NCI-H82 treated with DMSO at 0.1 percent for 48 hours (cell line): ENCODE data around the gene UTP25.
"Not testable (repeated sequence)": the region's sequence is repeated elsewhere in the genome, so short reads cannot be mapped to it uniquely, and the experiment has no call there.

Experiments used
- DNase-seq: peaks from one replicate; lab custom pipeline; 2025; ENCODE audit not compliant: unreplicated experiment; lab: John Stamatoyannopoulos, UW

UTP25 gene

DNA sequence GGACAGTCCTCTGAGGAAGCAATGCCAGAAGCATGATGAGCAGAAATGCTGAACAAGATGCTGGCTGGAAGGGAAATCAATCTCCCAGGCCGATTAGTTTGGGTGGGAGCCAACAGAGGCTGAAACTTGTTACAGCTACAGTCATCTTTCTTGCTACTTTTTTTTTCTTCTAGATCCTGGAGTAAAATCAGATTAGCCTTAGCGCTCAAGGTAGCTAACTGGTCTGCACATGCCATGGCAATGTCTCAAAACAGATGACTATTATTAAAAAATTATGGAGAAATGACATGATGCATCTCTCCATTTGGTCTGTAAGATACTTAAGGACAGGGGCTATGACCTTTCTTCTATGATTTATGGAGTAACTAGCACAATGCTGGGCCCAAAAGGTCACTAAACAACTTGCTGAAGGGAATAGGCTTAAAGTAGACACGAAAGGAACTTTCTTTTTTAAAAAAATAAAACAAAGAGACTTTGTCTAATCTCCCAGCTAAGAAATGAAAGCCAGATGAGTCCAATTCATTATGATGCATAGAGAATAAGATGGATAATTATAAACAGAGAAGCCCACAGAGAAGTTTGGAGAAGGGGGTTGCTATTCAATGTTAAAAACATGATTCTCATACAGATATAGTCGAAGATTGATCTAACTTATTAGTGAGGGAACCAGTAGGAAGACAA, 42.5 kb downstream of the UTP25 start:
- DNase-seq = peak; percentile 75

DNA sequence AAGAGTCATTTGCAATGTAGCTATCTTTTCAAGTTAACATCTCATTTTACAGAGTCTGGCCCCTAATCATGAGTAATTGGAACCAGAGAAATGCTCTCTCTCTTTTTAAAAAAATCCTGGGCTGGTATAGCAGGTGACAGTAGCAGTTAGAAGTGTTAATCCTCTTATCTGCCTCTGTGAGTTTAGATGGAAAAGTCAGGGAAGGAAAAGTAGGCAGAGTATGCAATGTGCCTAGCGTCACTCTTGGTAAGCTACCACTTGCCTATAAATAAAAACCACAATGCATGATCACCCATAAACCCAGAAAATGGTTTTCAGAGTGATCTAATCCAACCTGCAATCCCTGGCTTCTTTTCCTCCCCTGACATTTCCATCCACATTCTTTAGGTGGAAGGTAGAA, 43.2 kb downstream of the UTP25 start:
- DNase-seq = peak; percentile 84

DNA sequence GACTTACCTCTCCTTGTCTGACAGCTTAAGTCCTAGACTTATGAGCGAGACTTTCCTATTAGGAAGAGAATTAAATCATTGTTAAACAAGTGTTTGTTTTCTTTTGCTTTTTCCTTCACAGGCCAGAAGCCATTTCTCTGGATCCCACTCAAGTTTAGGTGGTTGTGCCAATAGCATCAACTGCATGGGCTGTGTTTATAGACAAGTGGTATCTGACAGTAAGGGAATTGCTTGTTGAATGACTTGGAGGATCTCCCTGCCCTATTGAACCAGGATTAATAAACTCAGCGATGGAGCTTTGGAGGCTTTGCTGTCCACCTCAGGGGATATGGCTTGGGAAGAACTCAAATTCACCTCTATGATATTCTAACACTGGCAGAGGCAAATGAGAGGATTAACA, 43.7 kb downstream of the UTP25 start:
- no peak for DNase-seq

DNA sequence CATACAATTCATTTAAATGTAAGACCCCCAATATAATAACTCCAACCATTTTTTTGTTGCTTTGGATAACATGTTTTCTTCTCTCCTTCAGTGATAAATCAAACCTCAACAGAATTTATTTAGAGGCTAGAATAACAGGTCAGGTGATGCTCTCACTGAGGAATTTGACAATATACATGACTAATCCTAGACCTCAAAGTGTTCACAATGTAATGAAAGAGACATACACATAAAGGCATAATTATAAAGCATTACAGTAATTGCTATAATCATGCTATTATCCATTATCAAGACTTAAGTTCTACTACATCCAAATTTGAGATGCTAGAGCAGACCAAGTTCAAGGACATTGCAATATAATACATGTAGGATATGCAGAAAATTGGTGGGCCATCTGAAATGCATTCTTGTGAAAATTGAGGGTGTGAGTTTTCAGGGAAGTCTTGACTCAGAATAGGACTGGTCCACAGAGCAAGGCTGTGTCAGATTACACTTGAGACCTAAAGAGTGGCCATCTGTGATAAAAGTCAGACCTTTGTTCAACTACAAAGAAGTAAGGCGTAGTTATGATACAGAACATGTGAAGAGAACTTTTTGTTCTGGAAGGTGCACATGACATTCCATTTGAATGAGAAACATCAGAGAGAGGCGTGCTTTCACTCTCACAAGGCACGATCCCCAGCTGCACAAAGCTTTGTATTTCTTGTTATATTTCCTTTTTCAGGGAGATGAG, 45.5 kb downstream of the UTP25 start:
- DNase-seq = no peak

DNA sequence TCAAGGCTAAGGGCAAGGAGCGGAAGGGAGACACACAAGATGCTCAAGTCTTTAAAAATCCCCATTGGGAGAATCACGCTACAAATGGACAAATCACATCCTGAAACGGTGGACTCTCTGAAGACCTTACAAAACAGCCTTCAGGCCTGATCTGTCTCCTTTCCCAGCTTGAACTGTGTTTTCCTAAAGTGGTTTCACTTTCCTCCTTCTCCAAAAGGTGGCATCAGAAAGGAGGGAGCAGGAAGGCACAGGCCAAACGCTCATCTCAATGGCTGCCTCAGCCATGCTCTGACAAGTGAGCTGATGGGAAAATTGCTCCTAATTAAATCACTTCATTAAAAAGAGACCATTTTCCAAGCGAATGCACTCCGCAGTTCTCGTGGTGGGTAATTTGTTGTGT, 47.7 kb downstream of the UTP25 start:
- no peak for DNase-seq

DNA sequence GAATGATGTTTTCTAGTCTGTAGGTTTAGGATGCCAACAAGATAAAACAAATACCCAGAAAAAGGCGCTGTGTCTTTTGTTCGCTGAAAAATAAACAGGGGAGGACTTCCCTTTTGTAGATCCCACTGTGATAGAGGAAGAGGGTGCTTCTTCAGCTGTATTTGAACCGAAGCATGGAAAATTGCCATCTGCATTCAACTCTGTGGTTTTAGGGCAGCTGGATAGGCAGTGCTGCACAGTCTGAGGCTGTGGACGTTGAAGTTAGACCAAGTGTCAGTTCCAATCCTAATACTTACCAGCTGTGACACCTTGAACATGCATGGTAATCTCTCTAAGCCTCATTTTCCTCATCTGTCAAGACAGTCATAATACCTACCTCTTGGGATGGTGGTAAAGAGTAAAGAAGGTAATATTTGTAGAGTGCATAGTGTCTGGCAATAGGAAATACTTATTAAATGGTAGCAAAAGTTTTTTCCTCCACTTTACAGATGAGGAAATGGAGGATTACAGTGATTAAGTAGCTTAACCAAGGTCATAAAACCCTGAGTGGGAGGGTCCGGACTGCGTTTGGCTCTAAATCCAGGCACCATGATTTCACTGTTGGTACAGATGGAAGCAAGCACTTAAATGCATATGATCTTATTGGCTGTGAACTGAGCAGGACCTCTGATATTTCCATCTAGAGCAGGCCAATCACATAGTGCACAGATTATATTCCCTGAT, 48.5 kb downstream of the UTP25 start:
- DNase-seq = peak; percentile 97

DNA sequence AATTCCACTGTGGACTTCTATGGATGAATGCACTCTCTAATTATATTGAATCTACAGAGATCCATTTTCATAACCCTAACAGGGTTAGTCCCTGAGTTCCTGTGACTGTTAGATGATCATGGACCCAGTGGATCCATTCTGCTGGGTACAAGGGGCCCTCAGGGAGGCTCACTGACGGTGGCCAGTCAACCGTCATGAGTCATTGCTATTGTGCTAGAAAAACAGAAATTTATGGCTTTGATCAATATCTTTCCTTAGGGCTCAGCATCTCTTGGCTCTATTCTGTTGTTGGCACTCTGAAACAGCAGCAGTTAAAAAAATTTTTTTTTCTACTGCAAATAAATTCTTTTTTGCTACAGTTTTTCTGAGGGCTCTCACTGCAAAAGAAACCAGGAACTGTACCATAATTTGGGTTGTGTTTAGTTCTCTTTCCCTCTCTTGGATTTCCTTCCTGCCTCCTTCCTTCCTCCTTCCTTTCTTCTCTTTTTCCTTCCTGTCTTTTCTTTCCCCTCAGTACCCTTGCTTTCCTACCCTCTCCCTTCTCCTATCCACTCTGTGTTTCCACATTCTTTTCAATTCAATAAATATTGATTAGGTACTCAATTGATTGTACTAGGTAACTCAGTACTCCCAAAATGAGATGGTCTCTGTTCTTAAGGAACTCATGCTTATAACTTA, 49.5 kb downstream of the UTP25 start:
- no peak for DNase-seq

DNA sequence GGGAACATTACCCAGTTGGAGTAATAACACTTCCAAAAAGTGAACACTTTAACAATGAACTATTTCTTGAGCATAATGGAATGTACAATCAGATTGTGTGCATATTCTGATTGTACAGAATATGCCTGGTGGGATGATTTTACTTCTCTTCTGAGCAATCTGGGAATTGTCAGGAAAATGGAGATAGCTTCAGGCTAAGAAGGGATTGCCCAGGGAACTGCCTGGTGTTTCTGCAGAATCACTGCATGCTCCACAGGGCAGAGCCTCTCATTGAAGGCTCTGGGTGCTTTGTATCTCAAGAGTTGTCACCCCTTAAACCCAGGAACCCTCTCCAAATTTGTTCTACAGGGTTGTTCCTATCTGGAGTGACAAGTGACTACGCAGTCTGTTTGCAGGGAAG, 51.2 kb downstream of the UTP25 start:
- no peak for DNase-seq

DNA sequence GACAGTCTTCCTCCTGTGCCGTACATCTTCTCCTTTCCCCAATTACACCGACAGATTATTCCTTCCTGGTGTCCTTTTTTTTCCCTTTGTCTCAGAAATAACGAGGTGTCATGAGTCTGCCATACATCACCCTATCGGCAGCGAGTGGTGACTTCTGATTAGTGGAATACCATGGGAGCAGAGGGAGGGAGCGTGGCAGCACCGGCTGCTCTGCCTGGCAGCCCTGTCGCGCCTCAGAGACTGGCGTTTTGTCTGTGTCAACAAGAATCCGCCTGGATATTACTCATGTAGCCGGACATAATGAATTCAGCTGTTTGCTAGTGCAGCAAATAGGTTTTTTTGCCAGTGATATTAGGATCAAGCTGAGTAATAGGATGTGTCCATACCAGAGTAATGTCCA, 51.8 kb downstream of the UTP25 start:
- DNase-seq = no peak

DNA sequence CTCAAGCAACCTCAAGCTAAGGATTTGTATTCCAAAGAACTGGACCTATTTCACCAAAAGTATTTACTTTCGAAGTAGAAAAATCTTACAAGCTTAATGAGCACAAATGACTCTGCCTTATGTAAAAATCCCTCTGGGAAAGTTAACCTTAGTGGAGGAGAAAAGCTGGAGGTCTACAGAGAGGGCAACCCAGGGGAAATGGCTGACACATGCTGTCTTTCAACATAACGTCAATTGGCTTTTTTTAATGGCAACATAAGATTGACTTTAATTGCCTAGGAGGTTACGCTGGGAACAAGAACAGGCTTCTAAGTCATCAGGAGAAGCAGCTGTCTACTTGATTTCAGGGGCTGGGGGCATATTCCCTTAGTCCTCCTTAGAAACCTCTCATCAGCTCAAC, 52.3 kb downstream of the UTP25 start:
- DNase-seq = no peak

DNA sequence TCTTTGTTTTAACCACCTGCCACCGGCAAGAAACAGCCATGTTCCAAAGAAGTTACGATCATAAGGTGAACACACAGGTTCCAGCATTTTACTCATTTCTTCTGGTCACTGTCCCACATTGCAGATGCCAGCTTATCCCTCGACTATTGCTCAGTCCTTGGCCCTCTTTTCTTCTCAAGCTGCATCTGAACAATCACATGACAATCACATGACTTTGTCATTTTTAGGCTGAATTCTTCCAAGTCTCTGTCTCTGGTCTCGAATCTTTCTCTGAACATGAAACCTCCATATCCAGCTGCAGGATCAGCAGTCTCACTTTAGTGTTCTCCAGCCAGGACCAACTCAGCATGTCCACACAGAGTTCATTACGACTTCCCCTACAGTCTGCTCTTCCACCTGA, 53.8 kb downstream of the UTP25 start:
- no peak for DNase-seq

DNA sequence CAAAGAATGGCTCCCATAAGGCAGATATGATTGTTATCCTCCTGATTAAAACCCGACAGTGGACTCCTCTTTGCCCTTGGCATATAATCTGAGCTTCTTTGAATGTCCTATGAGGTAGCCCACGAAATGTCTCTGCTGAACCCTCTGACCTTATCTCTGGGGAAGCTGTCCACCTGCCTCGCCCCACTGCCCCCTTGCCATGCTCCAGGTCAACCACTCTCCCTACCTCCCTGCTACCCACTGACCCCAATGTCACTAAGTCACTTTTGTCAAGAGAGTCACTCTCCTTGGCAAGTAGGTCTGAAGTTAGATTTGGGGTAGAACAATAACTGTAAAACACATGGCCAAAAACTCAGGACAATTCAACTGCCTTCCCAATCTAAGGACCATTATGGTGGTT, 54.5 kb downstream of the UTP25 start:
- no peak for DNase-seq

DNA sequence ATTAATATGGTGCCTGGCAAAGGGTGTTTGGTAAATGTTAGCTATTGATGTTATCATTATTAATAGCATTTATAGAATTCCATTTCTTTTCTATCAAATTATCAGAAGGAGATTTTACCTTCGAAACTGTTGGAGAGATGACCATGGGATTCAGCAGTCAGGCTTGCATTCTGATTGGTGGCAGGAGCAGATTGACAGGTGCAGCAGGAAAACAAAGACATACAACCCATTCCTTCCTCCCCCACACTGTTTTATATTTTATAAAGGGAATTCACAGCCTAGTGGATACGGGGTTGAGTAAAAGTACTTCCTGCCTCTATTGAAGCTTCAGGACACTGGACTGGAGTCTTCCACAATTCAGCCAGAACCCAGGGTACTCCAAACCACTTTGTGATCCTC, 55.2 kb downstream of the UTP25 start:
- DNase-seq = no peak

DNA sequence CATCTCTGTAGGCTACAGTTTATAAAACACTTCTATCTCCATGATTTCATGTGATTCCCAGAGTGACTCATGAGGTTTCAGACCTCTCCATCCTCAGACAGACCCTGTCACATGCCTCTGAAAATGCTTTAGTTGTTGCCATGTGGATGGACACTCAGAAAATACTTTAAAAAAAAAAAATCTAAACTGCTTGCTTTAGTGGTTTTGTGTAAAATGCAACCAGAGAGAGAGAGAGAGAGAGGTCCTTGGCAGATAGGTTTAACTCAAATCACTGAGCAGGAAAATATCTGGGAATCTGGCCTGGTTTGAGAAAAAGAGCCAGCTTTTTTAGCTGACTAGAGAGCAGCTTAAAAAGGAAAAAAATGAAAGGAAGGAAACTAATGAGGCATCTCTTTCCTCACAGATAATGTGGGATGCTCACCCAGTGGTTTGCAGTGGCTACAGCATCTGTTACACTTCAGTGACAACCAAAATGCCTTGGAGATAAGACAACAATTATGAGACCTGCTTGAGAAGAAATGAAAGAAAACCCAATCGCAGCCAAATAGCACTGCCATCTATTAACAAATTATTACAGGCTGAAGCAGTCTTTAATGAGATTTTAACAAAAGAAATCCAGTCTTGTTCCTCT, 55.7 kb downstream of the UTP25 start:
- no peak for DNase-seq

DNA sequence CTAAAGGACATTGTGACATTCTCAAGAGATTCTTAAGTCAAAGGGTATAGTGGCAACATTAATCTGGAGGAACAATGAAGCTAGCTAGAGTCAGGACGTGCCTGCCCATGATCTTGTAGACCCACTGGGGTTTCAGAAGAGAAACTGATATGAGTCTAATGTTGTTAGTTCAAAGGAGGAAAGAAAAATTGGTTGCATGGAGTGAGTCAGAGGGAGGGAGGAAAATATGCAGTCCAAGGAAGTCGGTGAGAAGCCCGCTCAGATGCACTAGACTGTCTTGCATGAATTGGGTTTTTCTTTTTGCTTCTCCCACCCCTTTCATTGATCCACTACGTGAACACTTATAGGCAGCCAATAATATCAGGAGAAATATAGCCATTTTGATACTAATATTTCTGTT, 56.5 kb downstream of the UTP25 start:
- DNase-seq = no peak

DNA sequence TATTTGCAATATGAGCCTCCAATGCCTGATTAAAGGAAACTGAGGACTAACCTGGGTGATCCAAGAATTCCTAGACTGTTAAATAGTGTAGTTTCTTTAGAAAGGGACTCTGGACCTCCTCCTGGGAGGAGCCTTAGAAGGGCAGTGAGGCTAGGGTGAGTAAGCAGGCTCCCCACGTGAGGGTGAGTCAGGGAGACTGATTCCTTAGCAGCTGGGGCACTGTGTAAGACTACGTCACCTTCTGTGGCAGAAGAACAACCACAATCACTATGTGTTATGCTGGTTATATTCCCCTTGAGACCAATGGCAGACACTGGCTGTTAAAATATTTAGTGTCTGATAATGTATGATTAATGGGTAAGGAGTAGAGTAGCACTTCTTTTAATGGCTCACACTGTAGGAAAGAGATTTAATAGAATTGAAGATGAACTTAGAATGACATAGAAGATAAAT, 56.9 kb downstream of the UTP25 start:
- DNase-seq = no peak

DNA sequence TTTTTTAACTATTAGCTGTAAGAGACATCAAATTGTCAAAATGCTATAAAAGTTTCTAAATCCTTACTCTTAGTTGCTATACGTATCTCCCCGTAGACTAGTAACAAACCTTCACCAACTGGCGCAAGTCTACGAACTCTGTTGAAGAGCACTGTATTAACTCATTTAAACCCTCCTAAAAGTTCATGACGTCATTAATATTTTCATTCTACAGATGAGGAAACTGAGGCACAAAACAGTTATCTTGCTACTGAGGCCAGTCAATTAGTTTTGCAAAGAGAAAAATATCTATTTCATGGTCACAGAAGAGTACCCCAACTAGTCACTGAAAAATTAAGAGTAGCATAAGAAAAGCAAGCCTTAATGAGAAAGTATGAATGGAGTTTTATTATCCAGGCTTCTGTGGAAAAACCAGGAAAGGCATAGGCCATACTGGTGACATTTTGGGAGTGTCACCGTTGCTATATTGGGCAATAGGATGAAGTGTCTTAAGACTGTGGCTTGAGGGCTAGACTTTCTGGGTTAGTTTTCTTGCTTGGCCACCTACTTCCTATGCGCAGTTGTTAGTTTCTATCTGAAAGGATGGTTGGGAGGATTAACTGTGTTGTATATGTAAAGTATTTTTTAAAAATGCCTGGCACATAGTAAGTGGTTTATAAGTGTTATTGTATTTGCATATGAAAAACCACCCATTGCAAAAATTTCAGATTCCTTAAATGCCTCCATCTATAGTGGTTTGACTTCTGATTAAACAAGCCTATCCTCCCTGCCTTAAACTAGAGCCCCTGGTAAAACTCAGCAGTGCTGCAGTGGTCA, 57.8 kb downstream of the UTP25 start:
- no peak for DNase-seq

DNA sequence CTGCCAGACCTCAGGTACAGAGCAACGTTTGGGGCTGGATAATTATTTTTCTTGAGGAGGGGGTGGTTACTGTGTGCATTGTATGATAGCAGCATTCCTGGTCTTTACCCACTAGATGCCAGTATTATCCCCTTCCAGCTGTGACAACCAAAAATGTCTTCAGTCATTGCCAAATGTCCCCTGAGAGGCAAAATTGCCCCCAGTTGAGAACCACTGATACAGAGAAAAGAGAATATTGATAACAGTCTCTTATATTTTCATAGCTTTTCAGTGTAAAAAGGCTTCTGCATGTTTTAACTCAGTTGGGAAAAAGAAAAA, 58.4 kb downstream of the UTP25 start:
- DNase-seq = no peak

DNA sequence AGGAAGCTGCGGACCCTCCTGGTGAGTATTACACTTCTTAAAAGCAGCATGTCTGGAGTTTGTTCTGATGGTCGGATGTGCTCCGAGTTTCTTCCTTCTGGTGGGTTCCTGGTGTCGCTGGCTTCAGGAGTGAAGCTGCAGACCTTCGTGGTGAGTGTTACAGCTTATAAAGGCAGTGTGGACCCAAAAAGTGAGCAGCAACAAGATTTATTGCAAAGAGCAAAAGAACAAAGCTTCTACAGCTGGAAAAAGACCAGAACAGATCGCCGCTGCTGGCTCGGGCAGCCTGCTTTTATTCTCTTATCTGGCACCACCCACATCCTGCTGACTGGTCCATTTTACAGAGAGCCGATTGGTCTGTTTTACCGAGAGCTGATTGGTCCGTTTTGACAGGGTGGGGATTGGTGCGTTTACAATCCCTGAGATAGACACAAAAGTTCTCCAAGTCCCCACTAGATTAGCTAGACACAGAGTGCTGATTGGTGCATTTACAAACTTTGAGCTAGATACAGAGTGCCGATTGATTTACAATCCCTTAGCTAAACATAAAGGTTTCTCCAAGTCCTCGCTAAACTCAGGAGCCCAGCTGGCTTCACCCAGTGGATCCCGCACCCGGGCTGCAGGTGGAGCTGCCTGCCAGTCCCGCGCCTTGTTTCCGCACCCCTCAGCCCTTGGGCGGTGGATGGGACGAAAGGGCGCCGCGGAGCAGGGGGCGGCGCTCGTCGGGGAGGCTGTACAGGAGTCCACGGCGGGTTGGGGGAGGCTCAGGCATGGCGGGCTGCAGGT, 60.7 kb downstream of the UTP25 start:
- DNase-seq = not testable (repeated sequence)

DNA sequence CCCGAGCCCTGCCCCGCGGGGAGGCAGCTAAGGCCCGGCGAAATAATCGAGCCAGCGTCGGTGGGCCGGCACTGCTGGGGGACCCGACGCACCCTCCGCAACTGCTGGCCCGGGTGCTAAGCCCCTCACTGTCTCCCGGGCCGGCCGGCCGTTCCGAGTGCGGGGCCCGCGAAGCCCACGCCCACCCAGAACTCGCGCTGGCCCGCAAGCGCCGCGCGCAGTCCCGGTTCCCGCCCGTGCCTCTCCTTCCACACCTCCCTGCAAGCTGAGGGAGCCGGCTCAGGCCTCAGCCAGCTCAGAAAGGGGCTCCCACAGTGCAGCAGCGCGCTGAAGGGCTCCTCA, 61.3 kb downstream of the UTP25 start:
- no peak for DNase-seq
